Stimulated activated CD8-positive, alpha-beta memory T cell treated with anti-CD3 and anti-CD28 coated beads, Interleukin-15, amount 100 ng/mL, for 24 hours (primary cell): ENCODE measurements around the gene PCNX2.

Experiments used
- DNase-seq: peaks from one replicate; pipeline ENCODE4 v3.0.0-alpha.2; 2020; ENCODE audit warnings: low read depth

PCNX2 gene

DNA sequence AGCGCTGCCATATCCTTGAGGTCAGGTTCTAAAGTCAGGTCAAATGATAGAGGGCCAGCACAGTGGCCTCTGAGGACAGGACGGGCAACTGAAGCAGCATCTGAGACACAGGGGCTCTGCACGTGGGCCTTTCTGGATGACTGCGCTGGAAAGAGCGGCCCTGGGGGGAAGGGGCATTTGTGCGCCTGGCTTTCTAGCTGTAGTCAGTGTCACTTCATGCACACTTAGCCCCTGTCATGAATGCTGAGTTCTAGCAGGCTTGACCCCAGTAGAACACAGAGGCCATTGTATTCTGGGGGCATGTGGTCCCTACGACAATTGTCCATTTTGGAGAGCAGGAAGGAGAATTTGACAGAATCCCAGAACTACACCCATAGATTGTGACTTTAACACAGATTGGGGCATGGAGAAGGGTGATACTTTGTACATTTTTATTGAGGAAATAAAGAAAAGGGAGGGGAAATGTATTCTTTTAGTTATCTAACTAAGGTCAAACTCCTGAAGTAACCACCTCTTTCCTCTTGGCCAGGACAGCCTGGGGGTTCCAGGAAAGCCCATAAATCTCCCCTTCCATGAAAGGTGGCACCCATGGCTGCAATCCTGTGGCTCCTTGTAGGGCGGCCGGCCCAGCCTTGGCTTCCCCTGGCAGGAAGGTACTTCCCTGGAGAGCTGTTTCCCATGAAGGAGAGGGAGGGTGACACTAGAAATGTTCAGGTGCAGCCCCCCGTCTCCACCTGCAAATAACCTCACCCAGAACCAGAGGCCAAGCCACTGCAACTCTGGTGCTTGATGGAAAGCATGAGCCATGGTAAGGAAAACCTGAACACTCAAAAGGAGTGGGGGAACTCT, 310.7 kb downstream of the PCNX2 start:
- no peak for DNase-seq

DNA sequence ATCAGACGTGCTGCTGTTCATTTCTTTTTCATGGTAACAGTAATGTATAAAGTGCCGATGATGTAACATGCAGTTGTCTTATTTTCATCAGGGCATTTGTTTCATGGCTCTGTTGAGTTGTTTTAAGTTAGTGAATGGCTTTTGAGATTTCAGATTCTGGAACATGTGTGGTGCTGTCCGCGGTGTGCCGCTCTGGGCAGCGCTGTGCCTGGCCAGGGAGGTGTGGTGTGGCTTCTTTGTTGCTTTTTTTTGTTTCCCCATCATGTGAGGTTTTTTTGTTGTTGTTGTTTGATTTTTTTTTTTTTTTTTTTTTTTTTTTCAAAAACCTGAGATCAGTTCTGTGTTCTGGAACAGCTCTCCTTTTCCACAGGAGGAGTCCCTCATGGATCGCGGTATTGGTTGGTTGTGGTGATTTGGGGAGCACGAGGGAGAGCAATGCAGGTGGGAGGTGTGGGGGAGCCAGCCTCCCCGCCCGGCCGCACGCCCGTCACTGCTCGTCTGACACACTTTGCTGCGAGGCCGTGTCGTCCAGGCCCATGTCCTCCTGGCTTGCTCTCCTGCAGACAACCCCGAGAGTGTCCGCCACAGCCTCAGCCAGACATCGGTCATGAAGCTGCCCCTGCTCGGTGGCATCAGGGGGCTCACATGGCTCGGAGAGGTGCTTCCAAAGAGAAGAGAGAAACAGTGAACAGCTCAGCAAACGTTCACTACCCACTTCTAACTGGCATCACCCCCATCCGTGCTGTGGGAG, 311.5 kb downstream of the PCNX2 start:
- no peak for DNase-seq

DNA sequence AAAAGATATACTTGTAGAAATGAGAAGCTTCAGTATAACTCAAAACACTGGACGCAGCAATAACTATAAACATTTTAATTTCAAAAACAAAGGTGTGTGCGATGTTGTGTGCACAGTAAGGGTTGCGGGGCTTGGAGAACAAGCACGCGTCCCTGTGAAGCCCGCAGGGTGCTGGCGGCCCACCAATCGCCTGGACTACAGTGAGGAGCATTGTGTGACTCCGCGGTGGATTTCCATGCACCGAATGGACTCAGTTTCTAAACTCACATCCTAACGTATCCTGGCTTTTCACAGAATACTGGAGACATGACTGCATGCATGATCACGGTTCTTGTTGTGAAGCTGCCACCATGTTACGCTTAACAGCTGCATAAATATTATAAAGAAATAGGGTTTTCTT, 312.1 kb downstream of the PCNX2 start:
- DNase-seq: no peak

DNA sequence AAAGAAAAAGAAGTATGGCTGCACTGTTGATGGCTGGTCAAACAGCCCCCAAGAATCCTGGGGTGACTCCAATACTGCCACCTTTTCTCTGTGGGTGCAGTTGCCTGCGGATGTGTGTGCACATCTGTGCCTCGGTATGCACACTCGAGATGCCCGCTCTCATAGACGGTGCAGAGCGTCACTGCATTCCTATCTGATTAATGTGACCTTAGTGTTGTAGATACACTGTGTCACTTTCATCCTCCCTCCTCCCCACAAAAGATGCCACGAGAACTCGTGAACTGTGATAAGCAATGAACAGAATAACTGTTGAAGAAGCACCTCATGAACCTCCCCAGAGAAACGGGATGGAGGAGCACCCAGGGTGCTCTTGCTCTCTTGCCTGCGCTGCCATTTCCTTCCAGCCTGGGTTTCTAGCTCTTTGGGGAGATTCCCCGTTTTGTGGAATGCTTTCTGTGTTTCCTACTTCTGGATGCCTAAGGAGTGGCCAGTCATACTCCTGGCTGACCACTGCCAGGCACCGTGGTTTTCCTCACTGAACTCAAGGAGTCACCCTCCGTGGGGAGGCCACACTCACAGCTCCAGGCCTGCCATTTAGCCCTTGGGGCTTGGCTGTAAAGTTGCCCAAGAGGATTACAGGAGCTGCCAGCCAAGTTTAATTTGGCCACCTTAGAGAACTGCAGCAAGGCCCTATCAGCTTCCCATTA, 313.1 kb downstream of the PCNX2 start:
- DNase-seq: no peak

DNA sequence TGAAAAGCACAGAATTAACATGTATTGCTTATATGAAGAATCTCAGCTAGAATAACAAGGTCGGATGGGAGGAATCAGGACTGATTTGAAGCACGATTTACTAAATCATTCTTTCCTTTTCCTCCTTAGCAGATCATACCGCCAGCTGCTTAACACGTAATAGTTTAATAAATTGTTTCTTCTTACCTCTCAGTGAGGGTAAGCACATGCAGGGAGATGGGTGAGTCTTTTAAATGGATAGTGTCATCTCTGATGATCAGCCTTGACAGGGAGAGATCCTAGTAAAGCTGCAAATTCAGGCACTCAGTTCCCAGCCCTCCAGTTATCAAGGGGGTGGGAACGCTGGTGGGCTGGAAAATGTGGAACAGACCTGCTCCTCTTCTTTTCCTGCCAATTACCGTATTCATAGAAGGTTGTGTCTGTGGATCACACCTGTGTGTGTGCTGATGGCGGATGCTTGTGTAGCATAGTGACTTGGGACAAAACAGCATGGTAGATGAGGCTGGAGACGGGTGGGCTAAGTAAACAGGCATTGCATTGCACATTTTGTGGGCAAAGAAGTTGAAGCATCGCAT, 314.5 kb downstream of the PCNX2 start:
- DNase-seq: no peak

DNA sequence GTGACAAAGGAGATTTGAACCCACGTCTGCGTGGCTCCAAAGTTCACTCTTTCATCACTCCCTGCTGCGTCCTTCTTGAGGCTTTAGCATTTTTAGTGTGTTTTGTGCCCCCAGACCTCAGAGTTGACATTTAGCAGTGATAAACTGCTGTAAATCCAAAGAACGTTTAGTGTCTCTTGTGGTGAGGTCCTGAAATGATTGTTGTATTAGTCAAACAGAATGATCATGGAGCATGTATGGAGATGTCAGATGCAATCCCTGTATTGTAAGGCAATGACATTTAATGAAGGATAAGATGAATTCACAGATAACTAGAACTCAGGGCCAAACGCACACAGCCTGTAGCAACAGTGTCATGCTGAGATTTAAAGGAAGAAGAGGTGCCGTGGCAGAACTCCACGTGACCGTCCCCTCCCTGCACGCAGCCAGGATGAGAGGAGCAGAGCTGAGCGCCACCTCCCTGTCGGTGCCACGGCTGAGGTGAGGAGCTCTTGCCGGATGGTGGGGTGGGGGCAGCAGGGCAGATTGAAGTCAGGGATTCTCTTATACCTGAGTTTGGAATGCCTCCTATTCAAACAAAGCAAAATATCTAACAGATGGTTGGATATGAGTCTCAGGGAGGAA, 315.1 kb downstream of the PCNX2 start:
- DNase-seq: no peak

DNA sequence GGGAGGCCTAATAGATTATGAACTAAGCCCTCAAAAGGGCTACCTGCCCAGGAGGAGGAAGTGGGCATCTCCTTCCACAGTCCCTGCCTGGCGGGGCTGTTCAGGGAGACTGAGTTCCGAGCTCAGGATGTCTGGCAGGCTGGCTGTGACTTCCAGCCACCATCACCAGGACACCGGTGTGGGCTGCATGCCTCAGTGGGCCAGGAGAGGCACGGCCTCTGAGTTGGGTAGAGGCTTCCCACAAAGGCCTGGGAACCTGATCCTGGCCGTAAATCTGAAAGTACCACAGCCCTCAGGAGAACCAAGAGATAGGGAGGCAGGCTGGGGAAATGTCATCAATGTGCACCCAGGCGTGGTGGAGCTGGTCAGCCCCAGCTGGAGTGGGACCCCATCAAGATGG, 316.0 kb downstream of the PCNX2 start:
- no peak for DNase-seq

DNA sequence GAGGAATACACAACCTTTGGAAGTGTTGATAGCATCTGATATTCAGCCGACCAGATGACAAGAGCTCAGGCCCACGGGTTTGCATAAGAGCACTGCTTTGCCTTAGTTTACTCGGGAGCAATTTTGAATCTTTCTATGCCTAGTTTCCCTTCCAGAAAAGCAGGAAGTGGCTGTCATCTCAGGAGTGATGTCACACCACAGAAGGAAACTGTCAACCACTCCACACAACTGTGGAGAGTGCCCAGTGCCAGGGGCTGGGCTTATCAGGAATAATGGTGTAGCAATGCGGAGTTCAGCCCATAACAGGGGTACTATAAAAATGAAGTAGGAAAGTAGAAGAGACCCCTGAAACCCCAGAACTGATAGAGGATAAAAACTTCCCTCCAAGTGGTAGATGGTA, 316.7 kb downstream of the PCNX2 start:
- no peak for DNase-seq

DNA sequence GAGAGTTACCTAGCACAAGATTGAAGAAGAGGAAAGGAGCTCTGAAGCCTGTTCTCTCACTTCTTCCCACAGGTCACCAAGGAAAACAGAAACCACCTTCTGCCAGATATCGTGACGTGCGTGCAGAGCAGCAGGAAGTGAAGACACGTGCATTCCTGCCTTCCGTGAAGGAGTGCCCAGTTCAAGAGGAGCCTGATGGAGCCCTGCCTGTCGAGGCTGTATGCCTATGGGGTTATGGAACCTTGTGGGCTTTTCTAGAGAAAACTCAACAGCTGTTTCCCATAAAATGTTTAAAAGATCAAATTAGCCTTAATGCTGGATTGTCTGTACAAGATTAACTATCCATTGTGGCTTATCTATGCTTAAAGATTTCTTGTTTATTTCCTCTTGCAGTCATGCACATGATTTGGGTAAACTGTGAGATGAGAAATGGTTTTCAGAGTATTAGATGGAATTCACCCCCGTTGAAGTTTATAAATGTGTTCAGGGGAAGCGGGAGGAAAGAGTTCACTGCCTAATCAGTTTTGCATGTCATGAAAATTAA, 317.4 kb downstream of the PCNX2 start:
- no peak for DNase-seq

DNA sequence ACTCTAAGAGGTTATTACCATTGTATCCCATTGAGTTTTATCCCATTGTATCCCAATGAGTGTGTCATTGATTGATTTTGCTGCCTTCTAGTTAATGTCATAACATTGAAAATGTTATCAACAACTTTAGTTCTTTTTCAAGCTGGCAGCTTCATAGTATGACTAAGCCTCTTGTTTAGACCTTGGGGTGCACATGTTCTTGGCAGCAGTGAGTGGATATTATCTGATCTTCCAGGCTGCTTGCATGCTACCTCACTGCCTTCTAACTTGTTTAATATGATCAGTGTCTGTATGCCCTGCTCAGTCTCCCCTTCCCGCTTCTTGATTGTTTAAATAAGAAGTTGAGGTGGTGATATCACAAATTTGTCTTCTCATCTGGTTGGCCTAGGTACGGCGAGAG, 320.6 kb downstream of the PCNX2 start:
- no peak for DNase-seq

DNA sequence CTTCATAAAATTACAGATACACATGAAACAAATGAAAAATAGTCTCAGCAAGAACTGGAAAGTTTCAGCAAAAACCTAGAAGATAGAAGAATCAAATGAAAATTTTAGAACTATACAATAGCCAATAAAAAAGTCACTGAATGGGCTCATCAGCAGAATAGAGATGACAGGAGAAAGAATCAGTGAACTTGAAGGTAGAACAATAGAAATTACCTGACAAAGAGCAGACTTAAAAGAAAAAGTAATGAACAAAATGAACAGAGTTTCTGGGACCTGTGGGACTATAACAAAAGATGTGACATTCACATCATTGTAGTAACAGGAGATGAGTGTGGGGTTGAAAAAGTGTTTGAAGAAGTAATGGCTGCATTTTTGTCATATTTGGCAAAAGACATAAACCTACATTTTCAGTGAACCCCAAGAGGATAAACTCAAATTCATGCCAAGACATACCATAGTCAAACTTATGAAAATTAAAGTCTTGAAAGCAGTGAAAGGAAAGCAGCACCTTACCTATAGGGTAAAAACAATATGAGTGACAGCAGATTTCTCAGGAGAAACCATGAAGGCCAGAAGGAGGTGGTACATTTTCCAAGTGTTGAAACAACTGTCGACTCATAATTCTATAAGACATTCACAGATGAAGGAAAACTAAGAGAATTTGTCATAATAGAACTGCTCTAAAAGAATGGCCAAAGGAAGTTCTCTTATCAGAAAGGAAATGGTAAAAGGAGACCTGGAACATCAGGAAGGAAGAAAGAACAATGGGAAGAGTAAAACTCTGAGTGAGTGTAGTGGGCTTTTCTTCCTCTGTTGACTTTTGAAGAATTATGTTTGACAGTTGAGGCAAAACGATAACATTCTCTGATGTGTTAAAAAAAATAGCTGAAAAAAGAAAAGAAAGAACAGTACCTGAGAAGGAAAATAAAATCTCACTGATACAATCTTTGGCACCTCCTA, 321.6 kb downstream of the PCNX2 start:
- DNase-seq: no peak

DNA sequence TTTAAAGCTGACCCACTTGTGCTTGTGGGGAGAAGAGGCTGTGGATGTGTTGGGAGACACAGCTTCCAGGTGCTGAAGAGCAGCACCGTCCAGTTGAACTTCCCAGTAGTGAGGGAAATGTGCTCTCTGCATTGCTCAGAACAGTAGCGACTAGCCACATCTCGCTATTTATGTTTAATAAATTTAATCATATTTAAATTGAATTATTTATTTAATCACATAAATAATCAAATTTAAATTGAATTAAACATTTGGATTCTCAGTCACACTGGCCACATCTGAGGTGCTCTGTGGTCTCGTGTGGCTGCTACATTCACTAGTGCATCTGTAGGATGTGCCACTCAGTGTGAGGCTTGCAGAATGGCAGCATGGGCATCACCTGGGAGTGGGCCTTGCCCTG, 325.0 kb downstream of the PCNX2 start:
- DNase-seq: no peak

DNA sequence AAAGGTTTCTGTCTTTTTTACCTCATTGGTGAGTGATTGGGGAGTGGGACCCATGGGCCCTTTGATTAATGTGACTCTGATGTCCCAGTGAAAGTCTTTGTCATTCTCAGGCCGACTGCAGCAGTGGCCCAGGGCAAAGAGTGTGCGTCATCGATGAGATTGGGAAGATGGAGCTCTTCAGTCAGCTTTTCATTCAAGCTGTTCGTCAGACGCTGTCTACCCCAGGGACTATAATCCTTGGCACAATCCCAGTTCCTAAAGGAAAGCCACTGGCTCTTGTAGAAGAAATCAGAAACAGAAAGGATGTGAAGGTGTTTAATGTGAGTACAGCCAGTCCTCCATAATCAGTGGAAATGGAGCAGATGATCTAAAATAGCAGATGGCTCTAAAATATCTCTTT, 325.7 kb downstream of the PCNX2 start:
- no peak for DNase-seq

DNA sequence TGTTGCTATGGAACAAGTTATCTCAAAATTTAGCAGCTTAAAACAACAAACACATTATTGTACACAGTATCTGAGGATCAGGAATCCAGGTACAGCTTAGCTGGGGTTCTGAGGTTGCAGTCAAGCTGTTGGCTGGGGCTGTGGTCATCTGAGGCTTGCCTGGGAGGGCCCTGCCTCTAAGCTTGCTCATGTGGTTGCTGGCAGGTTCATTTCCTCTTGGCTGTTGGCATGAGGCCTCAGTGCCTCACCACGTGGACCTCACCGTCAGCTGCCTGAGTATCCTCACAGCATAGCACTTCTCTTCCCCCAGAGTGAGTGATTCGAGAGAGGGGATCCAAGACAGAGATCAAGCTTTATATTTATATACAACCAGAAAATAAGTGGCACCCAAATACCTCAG, 326.6 kb downstream of the PCNX2 start:
- no peak for DNase-seq

DNA sequence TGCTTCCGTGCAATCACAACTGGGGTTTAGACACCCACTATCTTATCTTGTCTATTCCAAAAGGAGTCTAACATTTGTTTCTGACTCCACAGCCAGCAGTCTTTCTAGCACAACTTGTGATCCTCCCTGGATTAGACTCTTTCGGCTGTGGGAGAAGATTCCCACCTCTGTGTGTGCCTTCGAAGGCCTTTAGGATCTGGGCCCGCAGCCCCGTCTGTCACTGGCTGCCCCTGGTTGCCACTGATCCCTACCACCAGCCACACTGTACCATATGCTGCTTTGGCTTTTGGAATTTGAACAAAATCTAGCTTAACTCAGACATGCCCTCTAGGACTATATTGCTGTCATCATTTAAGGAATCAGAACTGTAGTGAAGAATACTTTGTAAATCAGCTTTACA, 327.1 kb downstream of the PCNX2 start:
- no peak for DNase-seq

DNA sequence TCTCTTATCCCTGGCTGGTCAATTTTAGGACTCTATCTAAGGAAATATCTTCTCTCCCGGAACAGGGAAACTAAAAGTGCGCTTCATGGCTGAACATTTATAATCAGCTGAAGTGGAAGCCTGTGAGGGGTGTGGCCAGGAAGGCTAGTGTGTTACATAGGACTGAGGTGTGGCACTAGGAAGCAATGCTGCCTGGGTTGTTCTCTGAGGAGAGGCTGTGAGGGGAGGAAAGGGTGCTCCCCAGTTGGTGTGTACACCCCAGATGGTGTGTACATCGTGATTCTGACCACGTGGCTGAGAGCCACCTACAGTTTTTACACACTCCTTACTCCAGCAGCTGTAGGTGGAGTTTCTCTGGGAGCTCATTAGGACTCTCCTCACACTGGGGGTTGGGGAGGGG, 328.9 kb downstream of the PCNX2 start:
- no peak for DNase-seq

DNA sequence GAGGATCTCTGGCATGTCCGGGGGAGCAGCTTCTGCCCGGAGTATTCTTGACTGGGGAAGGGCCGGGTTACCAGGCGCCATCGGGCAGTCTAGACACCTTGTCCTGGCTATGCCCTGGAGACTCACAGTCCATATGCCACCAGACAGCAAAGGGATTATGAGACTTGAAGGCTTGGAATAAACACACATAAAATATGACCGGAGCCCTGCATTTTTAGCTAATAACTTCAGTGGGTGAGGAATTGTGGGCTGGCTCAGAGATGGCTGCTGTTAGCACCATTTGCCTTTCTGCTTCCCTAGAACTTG, 329.7 kb downstream of the PCNX2 start:
- no peak for DNase-seq

DNA sequence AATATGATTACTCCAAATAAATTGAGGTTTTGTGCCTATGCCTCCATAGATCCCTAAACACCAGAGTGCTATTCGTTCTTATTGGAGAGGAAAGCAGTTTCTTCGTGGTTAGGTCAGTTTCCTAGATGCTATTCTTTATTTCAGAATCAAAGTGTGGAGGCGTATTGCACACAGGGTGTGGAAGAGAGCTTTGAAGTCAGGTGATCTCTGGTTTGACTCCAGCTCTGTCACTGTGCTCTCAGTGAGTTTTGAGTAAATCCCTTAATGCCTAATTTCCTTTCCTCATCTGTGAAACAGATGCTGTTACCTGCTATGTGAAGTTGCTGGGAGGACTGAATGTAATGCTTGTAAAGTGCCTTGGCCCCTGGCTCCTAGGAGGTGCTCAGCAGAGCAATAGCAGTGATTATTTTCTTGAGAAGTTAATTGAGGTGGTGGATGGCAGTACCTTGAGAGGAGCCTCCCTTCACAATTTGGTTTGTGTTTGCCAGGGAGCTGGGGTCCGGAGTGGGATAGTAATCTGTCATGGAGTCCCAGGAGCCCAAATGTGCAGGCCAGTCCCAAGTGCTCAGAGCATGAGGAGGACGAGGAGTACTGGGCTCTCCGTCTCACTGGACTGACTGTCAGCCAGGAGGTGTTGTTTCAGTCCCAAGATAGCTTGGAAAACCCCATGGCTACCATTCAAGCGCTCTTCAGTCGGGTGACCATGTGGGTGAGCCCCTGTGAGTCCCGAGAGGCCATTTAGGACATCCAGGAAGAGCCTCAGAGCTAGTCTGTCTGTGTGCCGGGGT, 330.2 kb downstream of the PCNX2 start:
- no peak for DNase-seq

DNA sequence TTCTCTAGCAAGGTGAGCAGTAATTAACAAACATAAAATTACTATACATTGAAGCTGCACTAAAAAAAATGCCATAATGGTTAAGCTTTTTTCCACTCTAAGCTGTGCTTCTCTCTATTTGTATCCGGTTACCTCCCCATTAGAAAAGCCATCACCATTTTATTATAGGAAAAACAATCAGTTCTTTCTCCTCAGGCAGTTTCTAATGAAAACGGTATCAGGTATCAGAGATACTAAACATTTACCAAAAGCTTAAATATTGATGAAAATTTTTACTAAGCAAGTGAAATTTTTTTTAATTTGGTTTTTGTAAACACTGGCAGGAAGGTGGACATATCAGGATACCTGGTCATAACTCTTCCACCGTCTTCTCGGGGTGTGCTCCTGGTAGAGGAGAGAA, 330.9 kb downstream of the PCNX2 start:
- DNase-seq: no peak
